Glutamatergic neuron (in vitro differentiated cells): Measurements from ENCODE around the gene FUZ. TPM values are rescaled to one million over a fixed set of nuclear protein-coding genes. Genes with fewer than 3 reads are reported as not detected.
A peak's percentile ranks its signal among the peaks of the same experiment; 100 is the strongest.

Experiments
- DNase-seq: peaks from one replicate; pipeline ENCODE4 v3.0.0; 2022
- H3K27ac Mint-ChIP-seq: one replicate; pipeline ENCODE4 v1.8.0; 2020; ENCODE audit warnings: mild to moderate bottlenecking, mixed read lengths, inconsistent platforms; ENCODE audit not compliant: unreplicated experiment
- H3K27me3 Mint-ChIP-seq: one replicate; pipeline ENCODE4 v1.8.0; 2020; ENCODE audit warnings: mild to moderate bottlenecking, moderate library complexity, mixed read lengths, inconsistent platforms; ENCODE audit not compliant: unreplicated experiment
- H3K36me3 Mint-ChIP-seq: one replicate; pipeline ENCODE4 v1.8.0; 2020; ENCODE audit warnings: mild to moderate bottlenecking, mixed read lengths, inconsistent platforms; ENCODE audit not compliant: unreplicated experiment
- H3K4me1 Mint-ChIP-seq: one replicate; pipeline ENCODE4 v1.8.0; 2020; ENCODE audit warnings: mild to moderate bottlenecking, low read depth, mixed read lengths, inconsistent platforms; ENCODE audit not compliant: unreplicated experiment
- H3K4me3 Mint-ChIP-seq: one replicate; pipeline ENCODE4 v1.8.0; 2020; ENCODE audit warnings: mild to moderate bottlenecking, mixed read lengths, inconsistent platforms; ENCODE audit not compliant: unreplicated experiment
- H3K9me3 Mint-ChIP-seq: one replicate; pipeline ENCODE4 v1.8.0; 2020; ENCODE audit warnings: mild to moderate bottlenecking, moderate library complexity, mixed read lengths, inconsistent platforms; ENCODE audit not compliant: unreplicated experiment
- CTCF ChIP-seq: fragments of 200-600 bp; sonication (generic); IDR thresholded peaks from one replicate; pipeline ENCODE4 v1.5.0; 2021; ENCODE audit not compliant: partially characterized antibody, unreplicated experiment
- total RNA-seq: library from RNA; stranded (reverse); fragmentation: NEBNext Ultra II Directional; extraction: Animal tissue kit (Norgen Biotek cat#: 25700); gene quantifications from one replicate; pipeline ENCODE4 v1.2.1, GENCODE V29; 2021; ENCODE audit not compliant: unreplicated experiment

Gene FUZ
- total RNA-seq, 1 donor from 2014 or later = 13.6 TPM

GRCh38 chr19:49792829-49793560 lies 20.1 kb downstream of the FUZ start:
- Mint-ChIP-seq H3K27me3 (peaks cover 11% of the 10 kb centered on the region), H3K4me3 (no peak overlapping the region), H3K9me3 (peaks cover 4% of the 10 kb centered on the region), H3K36me3 (peaks cover 11% of the 10 kb centered on the region), H3K4me1 (peaks cover 1% of the 10 kb centered on the region), H3K27ac (peak overlapping the region; percentile 33)
- no peak for DNase-seq
- TF ChIP-seq CTCF = no peak

- H3K9me3 Mint-ChIP-seq = peaks cover 3% of the 10 kb centered on the region
- H3K4me3 Mint-ChIP-seq = no peak overlapping the region
- TF ChIP-seq CTCF = no peak
- H3K36me3 Mint-ChIP-seq = peaks cover 11% of the 10 kb centered on the region
- H3K27ac Mint-ChIP-seq = no peak overlapping the region
- H3K27me3 Mint-ChIP-seq = peaks cover 9% of the 10 kb centered on the region
- H3K4me1 Mint-ChIP-seq = peaks cover 1% of the 10 kb centered on the region
- no peak for DNase-seq
Observed at GRCh38 chr19:49791776-49792445, 21.2 kb downstream of the FUZ start.

GRCh38 chr19:49790866-49791265 lies 22.2 kb downstream of the FUZ start:
- Mint-ChIP-seq H3K4me1 (peaks cover 5% of the 10 kb centered on the region), H3K27ac (no peak overlapping the region), H3K4me3 (no peak overlapping the region), H3K36me3 (peaks cover 6% of the 10 kb centered on the region), H3K27me3 (peaks cover 6% of the 10 kb centered on the region), H3K9me3 (peaks cover 3% of the 10 kb centered on the region)
- DNase-seq = no peak
- TF ChIP-seq CTCF = no peak

- Mint-ChIP-seq H3K27me3 (peaks cover 3% of the 10 kb centered on the region), H3K27ac (peak overlapping the region; percentile 17), H3K9me3 (peaks cover 4% of the 10 kb centered on the region), H3K4me1 (peaks cover 5% of the 10 kb centered on the region), H3K36me3 (peaks cover 13% of the 10 kb centered on the region), H3K4me3 (no peak overlapping the region)
- no peak for TF ChIP-seq CTCF
- no peak for DNase-seq
Observed at GRCh38 chr19:49788857-49789256, 24.2 kb downstream of the FUZ start.

GRCh38 chr19:49787746-49788145 lies 25.3 kb downstream of the FUZ start:
- H3K4me1 Mint-ChIP-seq = peaks cover 5% of the 10 kb centered on the region
- peaks cover 13% of the 10 kb centered on the region for H3K36me3 Mint-ChIP-seq
- H3K27me3 Mint-ChIP-seq = peaks cover 3% of the 10 kb centered on the region
- DNase-seq = no peak
- peaks cover 5% of the 10 kb centered on the region for H3K9me3 Mint-ChIP-seq
- H3K27ac Mint-ChIP-seq = peak overlapping the region; percentile 28
- no peak for TF ChIP-seq CTCF
- peak overlapping the region; percentile 25 for H3K4me3 Mint-ChIP-seq
